ENCODE results near the gene GGT5. TPM values are rescaled to one million over a fixed set of nuclear protein-coding genes. Genes with fewer than 3 reads are reported as not detected.
"Not testable (repeated sequence)": the region's sequence is repeated elsewhere in the genome, so short reads cannot be mapped to it uniquely, and the experiment has no call there.

Gene GGT5
- total RNA-seq, 2 donors from 2014 or later: 81.3 to 175 TPM

- no peak overlapping the region for H3K27ac ChIP-seq
- ATAC-seq (ENCODE audit: insufficient number of reproducible peaks, low FRiP score, low read depth) (no peak), DNase-seq (ENCODE audit: low spot score) (no peak)
- H3K27me3 ChIP-seq (replicated peaks; ENCODE audit: insufficient read depth): no peaks in the 10 kb centered on the region
- H3K36me3 ChIP-seq: no peaks in the 10 kb centered on the region
- no peak for TF ChIP-seq CTCF (IDR thresholded peaks at IDR 0.05)
- no peaks in the 10 kb centered on the region for H3K9me3 ChIP-seq
- peaks cover 12 to 54% of the 10 kb centered on the region in 2 donors for H3K4me1 ChIP-seq (ENCODE audit: control insufficient read depth in 1 of 2, low read depth in 2 of 2)
- H3K4me3 ChIP-seq: no peak overlapping the region
Observed at GRCh38 chr22:24285245-24285644, 40.4 kb upstream of the GGT5 start.

GRCh38 chr22:24284747-24285203 is 39.9 kb upstream of the GGT5 start:
- peaks cover 8 to 49% of the 10 kb centered on the region in 2 donors for H3K4me1 ChIP-seq (ENCODE audit: control insufficient read depth in 1 of 2, low read depth in 2 of 2)
- no peaks in the 10 kb centered on the region for H3K36me3 ChIP-seq
- ATAC-seq (ENCODE audit: insufficient number of reproducible peaks, low FRiP score, low read depth) (no peak), DNase-seq (ENCODE audit: low spot score) (no peak)
- H3K27me3 ChIP-seq (replicated peaks; ENCODE audit: insufficient read depth): no peaks in the 10 kb centered on the region
- no peaks in the 10 kb centered on the region for H3K9me3 ChIP-seq
- H3K4me3 ChIP-seq: no peak overlapping the region
- TF ChIP-seq CTCF (IDR thresholded peaks at IDR 0.05): no peak
- no peak overlapping the region for H3K27ac ChIP-seq

GRCh38 chr22:24282401-24282800 is 37.5 kb upstream of the GGT5 start:
- TF ChIP-seq CTCF (IDR thresholded peaks at IDR 0.05): no peak
- H3K9me3 ChIP-seq: no peaks in the 10 kb centered on the region
- no peak overlapping the region for H3K4me3 ChIP-seq
- H3K4me1 ChIP-seq (ENCODE audit: control insufficient read depth in 1 of 2, low read depth in 2 of 2): peaks cover 8 to 29% of the 10 kb centered on the region in 2 donors
- no peaks in the 10 kb centered on the region for H3K36me3 ChIP-seq
- no peak for ATAC-seq (ENCODE audit: insufficient number of reproducible peaks, low FRiP score, low read depth)
- no peak for DNase-seq (ENCODE audit: low spot score)
- no peaks in the 10 kb centered on the region for H3K27me3 ChIP-seq (replicated peaks; ENCODE audit: insufficient read depth)
- no peak overlapping the region for H3K27ac ChIP-seq

- H3K36me3 ChIP-seq; H3K9me3 ChIP-seq; H3K4me3 ChIP-seq; DNase-seq (ENCODE audit: low spot score); H3K27me3 ChIP-seq (replicated peaks; ENCODE audit: insufficient read depth); ATAC-seq (ENCODE audit: insufficient number of reproducible peaks, low FRiP score, low read depth); H3K27ac ChIP-seq: not testable (repeated sequence)
- peaks cover 2 to 19% of the 10 kb centered on the region in 2 donors for H3K4me1 ChIP-seq (ENCODE audit: control insufficient read depth in 1 of 2, low read depth in 2 of 2)
Observed at GRCh38 chr22:24280363-24280762, 35.5 kb upstream of the GGT5 start.

- Histone ChIP-seq H3K27ac (peak overlapping the region in 1 of 2 donors; percentile 2), H3K4me1 (ENCODE audit: control insufficient read depth in 1 of 2, low read depth in 2 of 2) (peaks cover 20 to 44% of the 10 kb centered on the region in 2 donors)
- H3K4me3 ChIP-seq; DNase-seq (ENCODE audit: low spot score); H3K9me3 ChIP-seq; H3K27me3 ChIP-seq (replicated peaks; ENCODE audit: insufficient read depth); ATAC-seq (ENCODE audit: insufficient number of reproducible peaks, low FRiP score, low read depth); H3K36me3 ChIP-seq: not testable (repeated sequence)
Observed at GRCh38 chr22:24274696-24275405, 30.0 kb upstream of the GGT5 start.

GRCh38 chr22:24273906-24274305 is 29.0 kb upstream of the GGT5 start:
- H3K9me3 ChIP-seq; H3K27me3 ChIP-seq (replicated peaks; ENCODE audit: insufficient read depth); ATAC-seq (ENCODE audit: insufficient number of reproducible peaks, low FRiP score, low read depth); H3K36me3 ChIP-seq; H3K4me3 ChIP-seq; DNase-seq (ENCODE audit: low spot score); H3K27ac ChIP-seq: not testable (repeated sequence)
- peaks cover 20 to 44% of the 10 kb centered on the region in 2 donors for H3K4me1 ChIP-seq (ENCODE audit: control insufficient read depth in 1 of 2, low read depth in 2 of 2)

- not testable (repeated sequence) for DNase-seq (ENCODE audit: low spot score)
Observed at GRCh38 chr22:24273031-24273430, 28.1 kb upstream of the GGT5 start.

More at GRCh38 chr22:24273031-24273430, 28.1 kb upstream of the GGT5 start:
- not testable (repeated sequence) for H3K36me3 ChIP-seq; H3K4me3 ChIP-seq; ATAC-seq (ENCODE audit: insufficient number of reproducible peaks, low FRiP score, low read depth); H3K27ac ChIP-seq; H3K27me3 ChIP-seq (replicated peaks; ENCODE audit: insufficient read depth); H3K9me3 ChIP-seq
- H3K4me1 ChIP-seq (ENCODE audit: control insufficient read depth in 1 of 2, low read depth in 2 of 2): peaks cover 20 to 44% of the 10 kb centered on the region in 2 donors
